HEK293 (cell line): ENCODE measurements around the gene ERMP1.

Experiments used
- CTCF ChIA-PET: fragments of 350-600 bp; formaldehyde crosslinking; extraction: SDS; loops from one replicate; lab custom pipeline; 2021; ENCODE audit warnings: antibody characterized with exemption; lab: Yijun Ruan, JAX
- POLR2A ChIA-PET: fragments of 300-600 bp; formaldehyde crosslinking; extraction: SDS; loops from one replicate; lab custom pipeline; 2020; ENCODE audit warnings: antibody characterized with exemption, inconsistent platforms; lab: Yijun Ruan, JAX
- H3K27ac ChIP-seq: fragments of 200-500 bp; sonication (Bioruptor generic); 2 replicates; pipeline ENCODE4 v1.5.1; 2014; ENCODE audit warnings: low read depth, low read length, control low read depth, inconsistent platforms; ENCODE audit errors: extremely low read depth
- H3K36me3 ChIP-seq, 2 experiments: fragments of 200-500 bp in 1 of 2; sonication (Bioruptor generic) in 1 of 2; 1 replicate in 1 of 2; 2 replicates in 1 of 2; pipeline ENCODE4 v1.5.1; 2014 to 2017; ENCODE audit warnings: inconsistent platforms in 2 of 2, low read length in 2 of 2; ENCODE audit not compliant: control insufficient read depth in 2 of 2, insufficient read depth in 1 of 2
- H3K4me1 ChIP-seq: fragments of 200-500 bp; sonication (Bioruptor generic); 2 replicates; pipeline ENCODE4 v1.5.1; 2014; ENCODE audit warnings: mild to moderate bottlenecking, low read length, inconsistent platforms; ENCODE audit not compliant: control insufficient read depth, insufficient read depth
- H3K4me3 ChIP-seq: 2 replicates; pipeline ENCODE4 v1.5.1; 2011; ENCODE audit warnings: low read depth, mild to moderate bottlenecking, control low read depth, low read length, moderate library complexity
- H3K9me3 ChIP-seq: fragments of 200-500 bp; sonication (Bioruptor generic); 2 replicates; pipeline ENCODE4 v1.5.1; 2014; ENCODE audit warnings: low read depth, low read length, inconsistent platforms; ENCODE audit not compliant: control insufficient read depth, insufficient read depth
- GLIS1 ChIP-seq: fragments of 450-650 bp; formaldehyde crosslinking; IDR thresholded peaks from 2 replicates; pipeline ENCODE4 v1.5.1; 2016; ENCODE audit warnings: missing biosample characterization, missing genetic modification characterization
- SCRT1 ChIP-seq: fragments of 450-650 bp; formaldehyde crosslinking; IDR thresholded peaks from 2 replicates; pipeline ENCODE4 v1.5.1; 2016; ENCODE audit warnings: missing biosample characterization, missing genetic modification characterization, borderline replicate concordance
- WT1 ChIP-seq: fragments of 450-650 bp; formaldehyde crosslinking; IDR thresholded peaks from 2 replicates; pipeline ENCODE4 v1.5.1; 2016; ENCODE audit warnings: missing biosample characterization, missing genetic modification characterization
- ZBTB1 ChIP-seq: fragments of 450-650 bp; formaldehyde crosslinking; IDR thresholded peaks from 2 replicates; pipeline ENCODE4 v1.5.1; 2016; ENCODE audit warnings: missing biosample characterization, missing genetic modification characterization
- ZFHX2 ChIP-seq: fragments of 450-650 bp; formaldehyde crosslinking; conservative IDR thresholded peaks from 2 replicates; pipeline ENCODE4 v1.5.1; 2016; ENCODE audit warnings: missing biosample characterization, missing genetic modification characterization
- ZFP37 ChIP-seq: fragments of 450-650 bp; formaldehyde crosslinking; IDR thresholded peaks from 2 replicates; pipeline ENCODE4 v1.5.1; 2016; ENCODE audit warnings: missing biosample characterization, missing genetic modification characterization
- ZNF23 ChIP-seq: fragments of 450-650 bp; formaldehyde crosslinking; IDR thresholded peaks from 2 replicates; pipeline ENCODE4 v1.5.1; 2016; ENCODE audit warnings: missing biosample characterization, missing genetic modification characterization, borderline replicate concordance
- ZNF394 ChIP-seq: fragments of 450-650 bp; formaldehyde crosslinking; IDR thresholded peaks from 2 replicates; pipeline ENCODE4 v1.5.1; 2016; ENCODE audit warnings: missing biosample characterization, missing genetic modification characterization, mild to moderate bottlenecking, moderate library complexity, borderline replicate concordance
- ZNF555 ChIP-seq: fragments of 450-650 bp; formaldehyde crosslinking; conservative IDR thresholded peaks from 2 replicates; pipeline ENCODE4 v1.5.1; 2017; ENCODE audit warnings: missing biosample characterization, mild to moderate bottlenecking, missing genetic modification characterization, inconsistent platforms
- ZNF558 ChIP-seq: fragments of 450-650 bp; formaldehyde crosslinking; IDR thresholded peaks from 2 replicates; pipeline ENCODE4 v1.5.1; 2016; ENCODE audit warnings: missing biosample characterization, missing genetic modification characterization
- ZNF621 ChIP-seq: fragments of 450-650 bp; formaldehyde crosslinking; IDR thresholded peaks from 2 replicates; pipeline ENCODE4 v1.5.1; 2017; ENCODE audit warnings: missing biosample characterization, missing genetic modification characterization
- ZNF654 ChIP-seq: fragments of 450-650 bp; formaldehyde crosslinking; IDR thresholded peaks from 2 replicates; pipeline ENCODE4 v1.5.1; 2016; ENCODE audit warnings: low read depth, missing biosample characterization, missing genetic modification characterization
- ZNF664 ChIP-seq: fragments of 450-650 bp; formaldehyde crosslinking; IDR thresholded peaks from 2 replicates; pipeline ENCODE4 v1.5.1; 2016; ENCODE audit warnings: missing biosample characterization, missing genetic modification characterization
- ZNF707 ChIP-seq: fragments of 450-650 bp; formaldehyde crosslinking; IDR thresholded peaks from 2 replicates; pipeline ENCODE4 v1.5.1; 2016; ENCODE audit warnings: missing biosample characterization, missing genetic modification characterization
- ZNF792 ChIP-seq: fragments of 450-650 bp; formaldehyde crosslinking; IDR thresholded peaks from 2 replicates; pipeline ENCODE4 v1.5.1; 2016; ENCODE audit warnings: missing biosample characterization, missing genetic modification characterization
- ZNF843 ChIP-seq: fragments of 450-650 bp; formaldehyde crosslinking; IDR thresholded peaks from 2 replicates; pipeline ENCODE4 v1.5.1; 2016; ENCODE audit warnings: missing biosample characterization, missing genetic modification characterization
- TF ChIP-seq, protein P1 (sequence below): fragments of 450-650 bp; formaldehyde crosslinking; IDR thresholded peaks from 2 replicates; pipeline ENCODE4 v1.5.1; 2017; ENCODE audit warnings: missing biosample characterization, missing genetic modification characterization
- TF ChIP-seq, protein P2 (sequence below): fragments of 450-650 bp; formaldehyde crosslinking; IDR thresholded peaks from 2 replicates; pipeline ENCODE4 v1.5.1; 2016; ENCODE audit warnings: missing biosample characterization, missing genetic modification characterization
- TF ChIP-seq, protein P3 (sequence below): fragments of 450-650 bp; formaldehyde crosslinking; IDR thresholded peaks from 2 replicates; pipeline ENCODE4 v1.5.1; 2016; ENCODE audit warnings: missing biosample characterization, missing genetic modification characterization
- TF ChIP-seq, protein P4 (sequence below): fragments of 450-650 bp; formaldehyde crosslinking; IDR thresholded peaks from 2 replicates; pipeline ENCODE4 v1.5.1; 2016; ENCODE audit warnings: missing biosample characterization, missing genetic modification characterization

The ERMP1 gene

DNA sequence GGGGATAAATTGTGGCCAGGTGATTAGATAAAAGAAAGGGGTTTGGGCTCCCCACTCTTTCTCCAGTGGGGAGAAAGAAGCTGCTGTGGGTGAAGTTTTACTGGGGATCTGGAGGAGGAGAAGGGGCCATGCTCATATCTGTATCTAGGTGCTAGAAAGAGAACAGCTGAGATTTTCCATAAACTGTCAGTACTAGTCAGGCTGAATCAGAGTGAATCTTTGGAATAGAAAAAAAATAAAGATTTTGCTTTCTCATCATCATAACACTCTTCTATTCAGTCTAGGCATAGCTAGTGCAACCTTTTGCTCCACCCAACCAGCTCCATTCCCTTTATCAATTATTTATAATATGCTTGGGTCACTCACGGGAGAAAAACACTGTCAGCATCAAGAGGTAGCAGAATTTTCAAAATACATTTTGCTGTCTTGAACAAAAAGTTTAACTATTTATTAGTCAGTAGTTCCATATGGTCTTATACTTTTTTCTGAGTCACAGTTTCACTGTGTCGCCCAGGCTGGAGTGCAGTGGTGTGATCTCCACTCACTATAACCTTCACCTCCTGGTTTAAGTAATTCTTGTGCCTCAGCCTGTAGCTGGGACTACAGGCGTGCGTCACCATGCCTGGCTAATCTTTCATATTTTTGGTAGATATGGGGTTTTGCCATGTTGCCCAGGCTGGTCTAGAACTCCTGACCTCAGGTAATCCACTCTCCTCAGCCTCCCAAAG, 21.3 kb upstream of the ERMP1 start:
- Histone ChIP-seq H3K27ac (no peak overlapping the region), H3K4me1 (no peaks in the 10 kb centered on the region), H3K36me3 (no peaks in the 10 kb centered on the region), H3K9me3 (no peaks in the 10 kb centered on the region), H3K4me3 (no peak overlapping the region)
- POLR2A ChIA-PET, result interaction anchor here (1.0 kb wide), 1 partner anchor 226 kb away, joined by 3 read pairs; no protein-coding TSS in a partner anchor
- TF ChIP-seq ZNF621 (no peak), ZNF707 (no peak), ZNF843 (tag by site-specific recombination) (no peak), ZNF555 (no peak), ZNF558 (tag by site-specific recombination) (no peak), SCRT1 (tag by site-specific recombination) (no peak), ZNF792 (no peak), GLIS1 (no peak), ZFP37 (tag by site-specific recombination) (no peak), ZNF664 (tag by site-specific recombination) (no peak), ZBTB1 (tag by site-specific recombination) (no peak), ZNF394 (tag by site-specific recombination) (no peak), ZNF654 (no peak), ZNF23 (no peak), ZFHX2 (tag by site-specific recombination) (no peak), WT1 (tag by site-specific recombination) (no peak)
- TF ChIP-seq, protein P1, sequence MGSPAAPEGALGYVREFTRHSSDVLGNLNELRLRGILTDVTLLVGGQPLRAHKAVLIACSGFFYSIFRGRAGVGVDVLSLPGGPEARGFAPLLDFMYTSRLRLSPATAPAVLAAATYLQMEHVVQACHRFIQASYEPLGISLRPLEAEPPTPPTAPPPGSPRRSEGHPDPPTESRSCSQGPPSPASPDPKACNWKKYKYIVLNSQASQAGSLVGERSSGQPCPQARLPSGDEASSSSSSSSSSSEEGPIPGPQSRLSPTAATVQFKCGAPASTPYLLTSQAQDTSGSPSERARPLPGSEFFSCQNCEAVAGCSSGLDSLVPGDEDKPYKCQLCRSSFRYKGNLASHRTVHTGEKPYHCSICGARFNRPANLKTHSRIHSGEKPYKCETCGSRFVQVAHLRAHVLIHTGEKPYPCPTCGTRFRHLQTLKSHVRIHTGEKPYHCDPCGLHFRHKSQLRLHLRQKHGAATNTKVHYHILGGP (tag by site-specific recombination), result no peak
- TF ChIP-seq, protein P2, sequence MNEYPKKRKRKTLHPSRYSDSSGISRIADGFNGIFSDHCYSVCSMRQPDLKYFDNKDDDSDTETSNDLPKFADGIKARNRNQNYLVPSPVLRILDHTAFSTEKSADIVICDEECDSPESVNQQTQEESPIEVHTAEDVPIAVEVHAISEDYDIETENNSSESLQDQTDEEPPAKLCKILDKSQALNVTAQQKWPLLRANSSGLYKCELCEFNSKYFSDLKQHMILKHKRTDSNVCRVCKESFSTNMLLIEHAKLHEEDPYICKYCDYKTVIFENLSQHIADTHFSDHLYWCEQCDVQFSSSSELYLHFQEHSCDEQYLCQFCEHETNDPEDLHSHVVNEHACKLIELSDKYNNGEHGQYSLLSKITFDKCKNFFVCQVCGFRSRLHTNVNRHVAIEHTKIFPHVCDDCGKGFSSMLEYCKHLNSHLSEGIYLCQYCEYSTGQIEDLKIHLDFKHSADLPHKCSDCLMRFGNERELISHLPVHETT (tag by site-specific recombination), result no peak
- TF ChIP-seq, protein P3, sequence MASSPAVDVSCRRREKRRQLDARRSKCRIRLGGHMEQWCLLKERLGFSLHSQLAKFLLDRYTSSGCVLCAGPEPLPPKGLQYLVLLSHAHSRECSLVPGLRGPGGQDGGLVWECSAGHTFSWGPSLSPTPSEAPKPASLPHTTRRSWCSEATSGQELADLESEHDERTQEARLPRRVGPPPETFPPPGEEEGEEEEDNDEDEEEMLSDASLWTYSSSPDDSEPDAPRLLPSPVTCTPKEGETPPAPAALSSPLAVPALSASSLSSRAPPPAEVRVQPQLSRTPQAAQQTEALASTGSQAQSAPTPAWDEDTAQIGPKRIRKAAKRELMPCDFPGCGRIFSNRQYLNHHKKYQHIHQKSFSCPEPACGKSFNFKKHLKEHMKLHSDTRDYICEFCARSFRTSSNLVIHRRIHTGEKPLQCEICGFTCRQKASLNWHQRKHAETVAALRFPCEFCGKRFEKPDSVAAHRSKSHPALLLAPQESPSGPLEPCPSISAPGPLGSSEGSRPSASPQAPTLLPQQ (tag by site-specific recombination), result no peak
- TF ChIP-seq, protein P4, sequence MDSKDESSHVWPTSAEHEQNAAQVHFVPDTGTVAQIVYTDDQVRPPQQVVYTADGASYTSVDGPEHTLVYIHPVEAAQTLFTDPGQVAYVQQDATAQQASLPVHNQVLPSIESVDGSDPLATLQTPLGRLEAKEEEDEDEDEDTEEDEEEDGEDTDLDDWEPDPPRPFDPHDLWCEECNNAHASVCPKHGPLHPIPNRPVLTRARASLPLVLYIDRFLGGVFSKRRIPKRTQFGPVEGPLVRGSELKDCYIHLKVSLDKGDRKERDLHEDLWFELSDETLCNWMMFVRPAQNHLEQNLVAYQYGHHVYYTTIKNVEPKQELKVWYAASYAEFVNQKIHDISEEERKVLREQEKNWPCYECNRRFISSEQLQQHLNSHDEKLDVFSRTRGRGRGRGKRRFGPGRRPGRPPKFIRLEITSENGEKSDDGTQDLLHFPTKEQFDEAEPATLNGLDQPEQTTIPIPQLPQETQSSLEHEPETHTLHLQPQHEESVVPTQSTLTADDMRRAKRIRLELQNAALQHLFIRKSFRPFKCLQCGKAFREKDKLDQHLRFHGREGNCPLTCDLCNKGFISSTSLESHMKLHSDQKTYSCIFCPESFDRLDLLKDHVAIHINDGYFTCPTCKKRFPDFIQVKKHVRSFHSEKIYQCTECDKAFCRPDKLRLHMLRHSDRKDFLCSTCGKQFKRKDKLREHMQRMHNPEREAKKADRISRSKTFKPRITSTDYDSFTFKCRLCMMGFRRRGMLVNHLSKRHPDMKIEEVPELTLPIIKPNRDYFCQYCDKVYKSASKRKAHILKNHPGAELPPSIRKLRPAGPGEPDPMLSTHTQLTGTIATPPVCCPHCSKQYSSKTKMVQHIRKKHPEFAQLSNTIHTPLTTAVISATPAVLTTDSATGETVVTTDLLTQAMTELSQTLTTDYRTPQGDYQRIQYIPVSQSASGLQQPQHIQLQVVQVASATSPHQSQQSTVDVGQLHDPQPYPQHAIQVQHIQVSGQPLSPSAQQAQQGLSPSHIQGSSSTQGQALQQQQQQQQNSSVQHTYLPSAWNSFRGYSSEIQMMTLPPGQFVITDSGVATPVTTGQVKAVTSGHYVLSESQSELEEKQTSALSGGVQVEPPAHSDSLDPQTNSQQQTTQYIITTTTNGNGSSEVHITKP (tag by site-specific recombination), result no peak
- CTCF ChIA-PET, result interaction anchor here (0.9 to 1.1 kb wide), 2 partner anchors 10 to 170 kb away, joined by 3 read pairs; no protein-coding TSS in a partner anchor
